Omental fat pad (tissue), 4 donors: ENCODE results near the gene CCL1. TPM values are rescaled to one million over a fixed set of nuclear protein-coding genes. Genes with fewer than 3 reads are reported as not detected.

Experiments
- ATAC-seq: fragments of 150-250 bp; one replicate; pipeline ENCODE4 v1.9.1; 2016; ENCODE audit warnings: mild to moderate bottlenecking, moderate library complexity; ENCODE audit not compliant: low FRiP score
- DNase-seq: peaks from one replicate; pipeline ENCODE4 v3.0.0-alpha.2; 2019; ENCODE audit warnings: low spot score
- CTCF ChIP-seq, 3 donors: fragments of 450-650 bp; IDR thresholded peaks; one replicate each; pipeline ENCODE4 v1.5.1; 2016 to 2017; ENCODE audit warnings: antibody characterized with exemption in 3 of 3, mild to moderate bottlenecking in 3 of 3, moderate library complexity in 2 of 3
- total RNA-seq, 4 donors: library from RNA; depleted of rRNA; stranded (reverse); fragments of >200 nt; gene quantifications; one replicate each; pipeline ENCODE4 v1.1.0, GENCODE V29; 2016

CCL1 gene, protein sequence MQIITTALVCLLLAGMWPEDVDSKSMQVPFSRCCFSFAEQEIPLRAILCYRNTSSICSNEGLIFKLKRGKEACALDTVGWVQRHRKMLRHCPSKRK
- not detected for total RNA-seq

- DNase-seq (no peak), ATAC-seq (no peak)
- no peak for TF ChIP-seq CTCF (IDR thresholded peaks at IDR 0.05)
These were observed at the start of gene CCL1 for GRCh38 chr17:34363183-34363661. Gene CCL1, minus strand, starts transcription at chr17:34363233. Its CDS starts 72 bp downstream, at chr17:34363161.

GRCh38 chr17:34412534-34412933 is 49.5 kb upstream of the CCL1 start:
- no peak for TF ChIP-seq CTCF (IDR thresholded peaks at IDR 0.05)
- DNase-seq: no peak
- ATAC-seq: no peak

DNA sequence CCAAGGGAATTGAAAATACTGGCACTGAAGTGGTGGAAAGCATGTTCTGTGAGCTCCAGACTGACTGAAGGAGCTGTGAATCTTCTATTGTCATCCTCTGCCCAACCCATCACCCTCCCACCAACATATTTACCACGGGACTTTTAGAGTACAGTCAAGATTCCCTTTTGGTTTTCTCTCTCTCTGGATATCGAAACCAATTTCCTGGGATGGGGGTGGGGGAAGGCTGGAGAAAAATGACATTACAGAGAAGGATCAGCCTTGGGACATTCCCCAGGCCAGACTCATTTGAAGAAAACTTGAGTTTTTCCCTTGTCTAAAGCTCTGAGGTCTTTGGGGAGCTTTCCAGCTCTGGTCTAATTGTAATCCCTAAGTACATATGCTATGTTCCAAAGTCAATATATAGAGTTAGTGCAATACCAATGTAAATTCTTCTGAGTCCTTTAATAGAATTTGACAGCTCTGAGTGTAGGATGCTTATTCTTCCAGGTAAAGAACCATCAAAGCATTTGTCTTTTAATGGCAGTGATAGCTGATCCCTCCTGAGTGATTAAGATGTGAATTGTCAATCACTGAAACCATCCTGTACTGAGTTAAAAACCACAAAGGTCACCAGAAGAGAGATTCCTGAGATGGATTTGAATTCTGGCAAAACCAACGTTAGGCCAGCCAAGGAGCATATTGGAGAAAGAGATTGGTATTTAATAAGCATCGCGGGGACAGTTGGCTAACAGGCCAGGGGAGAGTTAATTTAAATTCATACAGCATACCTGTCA is 48.8 kb upstream of the CCL1 start:
- ATAC-seq: no peak
- TF ChIP-seq CTCF (IDR thresholded peaks at IDR 0.05): no peak
- DNase-seq: no peak

DNA sequence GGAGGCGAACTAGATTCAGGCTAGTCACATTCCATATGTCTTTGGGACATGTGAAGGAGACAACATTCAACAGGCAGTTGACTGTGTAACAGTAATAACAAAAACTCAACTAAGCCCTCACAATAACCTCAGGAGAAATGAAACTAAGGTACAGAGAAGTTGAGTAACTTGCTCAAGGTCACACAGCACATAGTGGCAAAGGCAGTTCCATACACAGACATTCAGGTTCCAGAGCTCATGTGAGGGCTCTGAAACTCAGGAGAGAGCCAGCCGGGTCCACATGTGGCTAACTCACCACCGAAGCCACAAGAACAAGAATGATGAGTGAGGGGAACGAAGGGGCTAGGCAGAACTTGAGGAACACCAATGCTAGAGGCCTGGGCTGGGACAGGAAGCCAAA is 46.3 kb upstream of the CCL1 start:
- DNase-seq: no peak
- no peak for TF ChIP-seq CTCF (IDR thresholded peaks at IDR 0.05)

DNA sequence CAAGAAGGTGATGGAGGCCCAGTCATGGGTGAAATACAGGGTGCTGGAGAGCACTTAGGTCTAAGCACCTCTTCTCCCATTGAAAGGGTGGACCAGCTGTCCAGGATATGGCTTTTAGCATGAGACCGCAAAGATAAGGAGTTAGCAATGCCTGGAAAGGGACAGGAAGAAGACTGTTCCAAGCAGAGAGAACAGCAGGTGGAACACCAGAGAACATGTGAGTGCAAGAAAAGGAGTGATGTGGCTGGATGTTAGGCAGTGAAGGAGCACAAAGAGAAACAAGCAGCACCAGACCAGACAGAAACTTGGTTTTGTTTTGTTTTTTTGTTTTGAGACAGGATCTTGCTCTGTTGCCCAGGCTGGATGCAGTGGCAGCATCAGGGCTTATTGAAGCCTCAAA is 45.4 kb upstream of the CCL1 start:
- DNase-seq (no peak), ATAC-seq (no peak)
- no peak for TF ChIP-seq CTCF (IDR thresholded peaks at IDR 0.05)

More for the DNA sequence above, 46.3 kb upstream of the CCL1 start:
- ATAC-seq: no peak

DNA sequence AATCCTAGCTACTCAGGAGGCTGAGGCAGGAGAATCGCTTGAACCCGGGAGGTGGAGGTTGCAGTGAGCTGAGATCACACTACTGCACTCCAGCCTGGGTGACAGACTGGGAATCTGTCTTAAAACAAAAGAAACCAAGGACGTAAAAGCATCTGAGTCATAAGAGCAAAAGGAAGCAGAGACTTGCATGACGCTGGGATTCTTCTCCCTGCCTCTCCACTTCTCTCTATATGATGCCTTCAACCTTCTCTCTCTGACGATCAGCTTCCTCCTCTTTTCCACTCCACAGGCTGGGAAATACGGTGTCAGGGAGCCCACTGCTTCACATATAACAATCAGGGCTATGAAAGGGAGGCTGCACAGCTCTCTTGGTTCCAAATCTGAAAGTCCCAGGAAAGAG is 43.2 kb upstream of the CCL1 start:
- TF ChIP-seq CTCF (IDR thresholded peaks at IDR 0.05): no peak
- DNase-seq (no peak), ATAC-seq (no peak)

- no peak for ATAC-seq
- TF ChIP-seq CTCF (IDR thresholded peaks at IDR 0.05): no peak
- no peak for DNase-seq
These were observed 40.0 kb upstream of the CCL1 start for GRCh38 chr17:34403006-34403405.
